Measurements from ENCODE around the gene GRID2IP. TPM values are rescaled to one million over a fixed set of nuclear protein-coding genes. Genes with fewer than 3 reads are reported as not detected.

Gene GRID2IP
- total RNA-seq, 1 experiment from 2014 or later = not detected

- POLR2A ChIA-PET (ENCODE audit: low non-redundant PET) = no interaction called here
- no peaks in the 10 kb centered on the region for H3K27me3 ChIP-seq (replicated peaks; ENCODE audit: insufficient read depth, low read depth, low read length, poor library complexity)
- no peak overlapping the region for H3K27ac ChIP-seq (ENCODE audit: low read depth, low read length, poor library complexity, severe bottlenecking)
- no peak overlapping the region for H3K4me3 ChIP-seq (ENCODE audit: low read depth, low read length, poor library complexity, severe bottlenecking)
- CTCF ChIA-PET = no interaction called here
- no peaks in the 10 kb centered on the region for H3K9me3 ChIP-seq (ENCODE audit: low read depth, low read length, poor library complexity, severe bottlenecking)
- H3K4me1 ChIP-seq (ENCODE audit: insufficient read depth, low read length, poor library complexity, severe bottlenecking) = no peaks in the 10 kb centered on the region
- DNase-seq (ENCODE audit: low spot score) = no peak
- H3K36me3 ChIP-seq (ENCODE audit: insufficient read depth, low read length, poor library complexity, severe bottlenecking) = no peaks in the 10 kb centered on the region
- no peak for TF ChIP-seq CTCF (conservative IDR thresholded peaks at IDR 0.05; ENCODE audit: low read depth, low read length)
- TF ChIP-seq EZH2 (IDR thresholded peaks at IDR 0.05; ENCODE audit: borderline replicate concordance, low read depth, low read length, poor library complexity, severe bottlenecking) = no peak
- intact Hi-C loops (cut with micrococcal nuclease; ENCODE audit: unreplicated experiment) = no loop called here
- BruUV-seq (replicated peaks) = no TSS peak
Measured at GRCh38 chr7:6556196-6556595, 4.9 kb upstream of the GRID2IP start.

- DNase-seq (ENCODE audit: low spot score) = no peak
- H3K4me3 ChIP-seq (ENCODE audit: low read depth, low read length, poor library complexity, severe bottlenecking) = no peak overlapping the region
- H3K36me3 ChIP-seq (ENCODE audit: insufficient read depth, low read length, poor library complexity, severe bottlenecking) = no peaks in the 10 kb centered on the region
- POLR2A ChIA-PET (ENCODE audit: low non-redundant PET) = no interaction called here
- TF ChIP-seq CTCF (conservative IDR thresholded peaks at IDR 0.05; ENCODE audit: low read depth, low read length) = no peak
- no peak for TF ChIP-seq EZH2 (IDR thresholded peaks at IDR 0.05; ENCODE audit: borderline replicate concordance, low read depth, low read length, poor library complexity, severe bottlenecking)
- H3K27me3 ChIP-seq (replicated peaks; ENCODE audit: insufficient read depth, low read depth, low read length, poor library complexity) = no peaks in the 10 kb centered on the region
- intact Hi-C loops (cut with micrococcal nuclease; ENCODE audit: unreplicated experiment) = no loop called here
- no peaks in the 10 kb centered on the region for H3K9me3 ChIP-seq (ENCODE audit: low read depth, low read length, poor library complexity, severe bottlenecking)
- no peaks in the 10 kb centered on the region for H3K4me1 ChIP-seq (ENCODE audit: insufficient read depth, low read length, poor library complexity, severe bottlenecking)
- CTCF ChIA-PET = no interaction called here
- no TSS peak for BruUV-seq (replicated peaks)
- H3K27ac ChIP-seq (ENCODE audit: low read depth, low read length, poor library complexity, severe bottlenecking) = no peak overlapping the region
Measured at GRCh38 chr7:6554848-6555247, 3.6 kb upstream of the GRID2IP start.

- Histone ChIP-seq H3K9me3 (ENCODE audit: low read depth, low read length, poor library complexity, severe bottlenecking) (no peaks in the 10 kb centered on the region), H3K4me1 (ENCODE audit: insufficient read depth, low read length, poor library complexity, severe bottlenecking) (no peaks in the 10 kb centered on the region), H3K36me3 (ENCODE audit: insufficient read depth, low read length, poor library complexity, severe bottlenecking) (no peaks in the 10 kb centered on the region), H3K27ac (ENCODE audit: low read depth, low read length, poor library complexity, severe bottlenecking) (no peak overlapping the region), H3K27me3 (replicated peaks; ENCODE audit: insufficient read depth, low read depth, low read length, poor library complexity) (no peaks in the 10 kb centered on the region), H3K4me3 (ENCODE audit: low read depth, low read length, poor library complexity, severe bottlenecking) (no peak overlapping the region)
- intact Hi-C loops (cut with micrococcal nuclease; ENCODE audit: unreplicated experiment) = no loop called here
- ChIA-PET CTCF (no interaction called here), POLR2A (ENCODE audit: low non-redundant PET) (no interaction called here)
- BruUV-seq (replicated peaks) = no TSS peak
- DNase-seq (ENCODE audit: low spot score) = no peak
- no peak for TF ChIP-seq EZH2 (IDR thresholded peaks at IDR 0.05; ENCODE audit: borderline replicate concordance, low read depth, low read length, poor library complexity, severe bottlenecking)
- no peak for TF ChIP-seq CTCF (conservative IDR thresholded peaks at IDR 0.05; ENCODE audit: low read depth, low read length)
Measured at GRCh38 chr7:6553448-6554044, 2.3 kb upstream of the GRID2IP start.
